GM13976 (cell line): Measurements from ENCODE around the gene CASS4.
"Not testable (repeated sequence)": the region's sequence is repeated elsewhere in the genome, so short reads cannot be mapped to it uniquely, and the experiment has no call there.

Source experiments
- DNase-seq: peaks from one replicate; pipeline ENCODE4 v3.0.0; 2012; ENCODE audit warnings: low spot score
- in situ Hi-C: fragments of 300-500 bp; cut with MboI; formaldehyde crosslinking; loops from one replicate; pipeline ENCODE4 v1.12.0; 2022; ENCODE audit warnings: low sequenced_read_pairs, mixed read lengths, inconsistent platforms; ENCODE audit not compliant: unreplicated experiment
- TF ChIP-seq, protein P1 (sequence below): IDR thresholded peaks from 2 replicates; pipeline ENCODE4 v1.5.1; 2012; ENCODE audit warnings: borderline replicate concordance, mild to moderate bottlenecking; ENCODE audit not compliant: insufficient read depth; ENCODE audit errors: extremely low read depth, missing control alignments, control extremely low read depth

The CASS4 gene

DNA sequence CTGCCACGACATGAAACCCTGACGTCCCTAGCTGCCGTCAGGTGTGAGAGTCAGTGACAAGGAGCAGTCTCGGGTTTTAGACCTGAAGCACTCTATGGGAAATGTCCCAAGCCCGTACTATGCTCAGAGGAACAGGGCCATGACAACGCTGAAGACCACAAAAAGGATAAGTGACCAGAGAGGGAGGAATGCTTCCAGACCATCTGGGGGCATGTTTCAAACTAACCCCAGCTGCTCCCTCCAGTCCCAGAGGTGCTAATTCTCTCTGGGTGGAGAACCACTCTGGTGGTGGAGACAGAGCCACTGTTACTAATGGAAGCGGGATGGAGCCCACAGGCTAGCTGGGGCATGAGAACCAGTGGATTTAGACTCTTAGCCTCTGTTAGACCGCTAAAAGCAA lies 28.7 kb upstream of the CASS4 start:
- in situ Hi-C loops: no loop called here
- TF ChIP-seq, protein P1, sequence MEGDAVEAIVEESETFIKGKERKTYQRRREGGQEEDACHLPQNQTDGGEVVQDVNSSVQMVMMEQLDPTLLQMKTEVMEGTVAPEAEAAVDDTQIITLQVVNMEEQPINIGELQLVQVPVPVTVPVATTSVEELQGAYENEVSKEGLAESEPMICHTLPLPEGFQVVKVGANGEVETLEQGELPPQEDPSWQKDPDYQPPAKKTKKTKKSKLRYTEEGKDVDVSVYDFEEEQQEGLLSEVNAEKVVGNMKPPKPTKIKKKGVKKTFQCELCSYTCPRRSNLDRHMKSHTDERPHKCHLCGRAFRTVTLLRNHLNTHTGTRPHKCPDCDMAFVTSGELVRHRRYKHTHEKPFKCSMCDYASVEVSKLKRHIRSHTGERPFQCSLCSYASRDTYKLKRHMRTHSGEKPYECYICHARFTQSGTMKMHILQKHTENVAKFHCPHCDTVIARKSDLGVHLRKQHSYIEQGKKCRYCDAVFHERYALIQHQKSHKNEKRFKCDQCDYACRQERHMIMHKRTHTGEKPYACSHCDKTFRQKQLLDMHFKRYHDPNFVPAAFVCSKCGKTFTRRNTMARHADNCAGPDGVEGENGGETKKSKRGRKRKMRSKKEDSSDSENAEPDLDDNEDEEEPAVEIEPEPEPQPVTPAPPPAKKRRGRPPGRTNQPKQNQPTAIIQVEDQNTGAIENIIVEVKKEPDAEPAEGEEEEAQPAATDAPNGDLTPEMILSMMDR: no peak

DNA sequence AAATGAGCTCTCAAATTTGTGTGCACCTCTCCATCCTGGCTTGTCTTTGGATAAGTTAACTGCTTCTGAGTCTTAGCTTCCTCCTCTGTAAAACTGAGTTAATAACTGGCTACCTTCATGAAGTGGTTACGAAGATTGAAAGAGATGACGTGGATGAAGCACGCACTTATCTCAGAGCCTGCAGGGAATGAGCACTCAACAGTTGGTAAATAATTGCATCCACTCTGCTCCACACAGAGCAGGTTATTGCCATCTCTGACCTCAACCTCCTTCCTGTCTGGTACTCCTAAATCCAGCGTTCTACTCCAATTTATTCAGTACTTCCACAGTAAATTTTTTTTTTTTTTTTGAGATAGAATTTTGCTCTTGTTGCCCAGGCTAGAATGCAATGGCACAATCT lies 26.9 kb upstream of the CASS4 start:
- in situ Hi-C loops: no loop called here
- no peak for DNase-seq
- TF ChIP-seq, protein P1: no peak

More for the DNA sequence above, 28.7 kb upstream of the CASS4 start:
- DNase-seq: no peak

DNA sequence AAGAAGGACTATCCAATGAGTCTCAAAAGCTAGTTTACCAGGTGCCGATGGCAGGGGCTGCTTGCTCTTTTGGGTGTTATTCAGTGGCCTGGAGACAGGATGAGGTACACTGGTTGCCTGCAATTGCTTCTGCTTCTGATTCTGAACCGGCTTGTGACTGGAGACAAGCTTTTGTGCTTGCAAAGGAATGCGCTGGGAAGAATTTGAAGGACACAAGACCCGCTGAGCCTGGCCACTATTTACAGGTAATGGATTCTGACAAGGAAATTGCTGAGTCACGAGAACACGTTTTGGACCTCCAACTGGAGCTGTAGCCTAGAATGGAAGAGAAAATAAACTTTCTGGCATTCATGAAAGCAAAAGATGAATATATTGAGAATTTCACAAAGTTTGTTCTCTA lies 25.8 kb upstream of the CASS4 start:
- in situ Hi-C loops: no loop called here
- no peak for DNase-seq
- TF ChIP-seq, protein P1: no peak

DNA sequence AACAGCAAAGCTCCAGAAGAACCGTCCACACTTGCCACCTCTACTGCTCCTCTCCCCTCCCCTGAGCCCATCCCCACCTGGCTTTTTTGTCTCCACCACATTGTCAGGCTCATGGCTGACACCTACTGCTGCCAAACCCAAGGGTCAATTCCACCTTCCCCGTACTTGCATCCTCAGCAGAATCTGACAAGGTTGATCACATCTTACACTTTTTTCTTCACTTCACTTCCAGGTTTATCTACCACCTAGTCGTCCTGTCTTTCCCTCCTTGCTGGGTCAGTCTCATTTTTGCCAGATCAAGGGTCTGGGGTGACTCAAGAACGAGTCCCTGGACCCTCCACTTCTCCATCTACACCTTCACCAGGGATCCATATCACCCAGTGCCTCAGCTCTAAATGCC lies 23.2 kb upstream of the CASS4 start:
- TF ChIP-seq, protein P1: no peak
- in situ Hi-C loops: no loop called here
- no peak for DNase-seq

DNA sequence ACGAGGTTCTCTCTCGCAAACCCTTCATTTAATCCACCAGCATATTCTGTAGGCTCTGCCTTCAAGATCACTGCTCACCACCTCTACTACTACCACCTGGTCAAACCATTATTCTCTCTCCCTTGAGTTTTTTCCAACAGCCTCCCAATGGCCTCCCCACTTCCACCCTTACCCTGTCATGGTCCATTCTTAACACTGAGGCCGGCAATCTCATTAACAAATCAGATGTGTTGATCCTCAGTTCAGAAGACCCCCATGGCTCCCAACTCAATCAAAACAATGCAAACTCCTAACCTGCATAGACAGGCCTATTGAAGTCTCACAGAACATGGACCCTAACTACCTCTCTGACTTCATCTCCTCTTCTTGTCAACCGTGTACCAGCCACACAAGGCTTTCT lies 22.3 kb upstream of the CASS4 start:
- no peak for DNase-seq
- in situ Hi-C loops: no loop called here

DNA sequence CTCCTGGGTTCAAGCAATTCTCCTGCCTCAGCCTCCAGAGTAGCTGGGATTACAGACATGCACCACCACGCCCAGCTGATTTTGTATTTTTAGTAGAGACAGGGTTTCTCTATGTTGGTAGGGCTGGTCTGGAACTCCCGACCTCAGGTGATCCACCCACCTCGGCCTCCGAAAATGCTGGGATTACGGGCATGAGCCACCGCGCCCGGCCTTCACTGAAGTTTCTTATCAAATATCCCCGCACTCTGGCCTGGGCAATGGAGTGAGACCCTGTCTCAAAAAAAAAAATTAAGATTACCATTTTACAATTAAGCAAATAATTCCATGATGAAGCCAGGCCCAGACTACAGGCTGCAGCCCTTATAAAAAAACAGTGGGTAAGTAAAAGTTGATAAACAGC lies 21.7 kb upstream of the CASS4 start:
- DNase-seq, in situ Hi-C loops: not testable (repeated sequence)

More for the DNA sequence above, 22.3 kb upstream of the CASS4 start:
- TF ChIP-seq, protein P1: no peak

DNA sequence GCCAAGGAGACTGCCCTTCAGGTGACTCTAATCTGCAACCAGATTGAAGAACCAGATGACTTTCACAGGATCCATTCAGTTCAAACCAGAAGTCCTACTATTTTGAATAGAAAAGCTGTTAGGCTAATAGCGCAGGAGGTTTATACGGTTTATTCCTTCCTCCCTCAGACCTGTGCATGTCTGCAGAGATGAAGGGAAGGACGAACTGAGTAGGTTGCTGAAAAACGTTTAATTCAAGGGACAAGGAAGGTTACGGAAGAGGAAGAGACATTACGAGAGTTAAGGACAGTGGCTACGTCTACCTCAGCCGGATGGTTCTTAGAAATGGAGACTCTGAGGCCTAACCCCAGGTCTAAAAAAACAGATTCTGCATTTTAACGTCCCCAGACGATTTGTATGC lies 21.0 kb upstream of the CASS4 start:
- DNase-seq: no peak
- in situ Hi-C loops: no loop called here
- TF ChIP-seq, protein P1: no peak
